ENCODE measurements around the gene ASB4.

- TF ChIP-seq POLR2AphosphoS5 (IDR thresholded peaks at IDR 0.05; ENCODE audit: low read depth), result no peak
- TF ChIP-seq, protein P1, sequence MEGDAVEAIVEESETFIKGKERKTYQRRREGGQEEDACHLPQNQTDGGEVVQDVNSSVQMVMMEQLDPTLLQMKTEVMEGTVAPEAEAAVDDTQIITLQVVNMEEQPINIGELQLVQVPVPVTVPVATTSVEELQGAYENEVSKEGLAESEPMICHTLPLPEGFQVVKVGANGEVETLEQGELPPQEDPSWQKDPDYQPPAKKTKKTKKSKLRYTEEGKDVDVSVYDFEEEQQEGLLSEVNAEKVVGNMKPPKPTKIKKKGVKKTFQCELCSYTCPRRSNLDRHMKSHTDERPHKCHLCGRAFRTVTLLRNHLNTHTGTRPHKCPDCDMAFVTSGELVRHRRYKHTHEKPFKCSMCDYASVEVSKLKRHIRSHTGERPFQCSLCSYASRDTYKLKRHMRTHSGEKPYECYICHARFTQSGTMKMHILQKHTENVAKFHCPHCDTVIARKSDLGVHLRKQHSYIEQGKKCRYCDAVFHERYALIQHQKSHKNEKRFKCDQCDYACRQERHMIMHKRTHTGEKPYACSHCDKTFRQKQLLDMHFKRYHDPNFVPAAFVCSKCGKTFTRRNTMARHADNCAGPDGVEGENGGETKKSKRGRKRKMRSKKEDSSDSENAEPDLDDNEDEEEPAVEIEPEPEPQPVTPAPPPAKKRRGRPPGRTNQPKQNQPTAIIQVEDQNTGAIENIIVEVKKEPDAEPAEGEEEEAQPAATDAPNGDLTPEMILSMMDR (conservative IDR thresholded peaks at IDR 0.05; ENCODE audit: low read depth in 2 of 2), result no peak
- TF ChIP-seq EZH2phosphoT487 (IDR thresholded peaks at IDR 0.05; ENCODE audit: unreplicated experiment), result no peak
- TF ChIP-seq EZH2 (IDR thresholded peaks at IDR 0.05; ENCODE audit: low read depth, unreplicated experiment), result no peak
- TF ChIP-seq CREB1 (CRISPR knock-in tag; IDR thresholded peaks at IDR 0.05; ENCODE audit: low read depth), result no peak
- TF ChIP-seq ZNF114 (CRISPR knock-in tag; IDR thresholded peaks at IDR 0.05), result no peak
- TF ChIP-seq, protein P2, sequence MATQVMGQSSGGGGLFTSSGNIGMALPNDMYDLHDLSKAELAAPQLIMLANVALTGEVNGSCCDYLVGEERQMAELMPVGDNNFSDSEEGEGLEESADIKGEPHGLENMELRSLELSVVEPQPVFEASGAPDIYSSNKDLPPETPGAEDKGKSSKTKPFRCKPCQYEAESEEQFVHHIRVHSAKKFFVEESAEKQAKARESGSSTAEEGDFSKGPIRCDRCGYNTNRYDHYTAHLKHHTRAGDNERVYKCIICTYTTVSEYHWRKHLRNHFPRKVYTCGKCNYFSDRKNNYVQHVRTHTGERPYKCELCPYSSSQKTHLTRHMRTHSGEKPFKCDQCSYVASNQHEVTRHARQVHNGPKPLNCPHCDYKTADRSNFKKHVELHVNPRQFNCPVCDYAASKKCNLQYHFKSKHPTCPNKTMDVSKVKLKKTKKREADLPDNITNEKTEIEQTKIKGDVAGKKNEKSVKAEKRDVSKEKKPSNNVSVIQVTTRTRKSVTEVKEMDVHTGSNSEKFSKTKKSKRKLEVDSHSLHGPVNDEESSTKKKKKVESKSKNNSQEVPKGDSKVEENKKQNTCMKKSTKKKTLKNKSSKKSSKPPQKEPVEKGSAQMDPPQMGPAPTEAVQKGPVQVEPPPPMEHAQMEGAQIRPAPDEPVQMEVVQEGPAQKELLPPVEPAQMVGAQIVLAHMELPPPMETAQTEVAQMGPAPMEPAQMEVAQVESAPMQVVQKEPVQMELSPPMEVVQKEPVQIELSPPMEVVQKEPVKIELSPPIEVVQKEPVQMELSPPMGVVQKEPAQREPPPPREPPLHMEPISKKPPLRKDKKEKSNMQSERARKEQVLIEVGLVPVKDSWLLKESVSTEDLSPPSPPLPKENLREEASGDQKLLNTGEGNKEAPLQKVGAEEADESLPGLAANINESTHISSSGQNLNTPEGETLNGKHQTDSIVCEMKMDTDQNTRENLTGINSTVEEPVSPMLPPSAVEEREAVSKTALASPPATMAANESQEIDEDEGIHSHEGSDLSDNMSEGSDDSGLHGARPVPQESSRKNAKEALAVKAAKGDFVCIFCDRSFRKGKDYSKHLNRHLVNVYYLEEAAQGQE (IDR thresholded peaks at IDR 0.05; ENCODE audit: unreplicated experiment), result no peak
- TF ChIP-seq ETS1 (IDR thresholded peaks at IDR 0.05), result no peak
- TF ChIP-seq STAT1 (IDR thresholded peaks at IDR 0.05; ENCODE audit: unreplicated experiment), result no peak
- no peak for TF ChIP-seq NANOG (IDR thresholded peaks at IDR 0.05; ENCODE audit: borderline replicate concordance)
- TF ChIP-seq ZNF331 (CRISPR knock-in tag; IDR thresholded peaks at IDR 0.05; ENCODE audit: low read depth), result no peak
- TF ChIP-seq ZNF462 (CRISPR knock-in tag; IDR thresholded peaks at IDR 0.05), result no peak
- TF ChIP-seq JUNB (IDR thresholded peaks at IDR 0.05; ENCODE audit: unreplicated experiment), result no peak
These were observed 60.9 kb downstream of the ASB4 start for GRCh38 chr7:95546647-95547046.

Measured in GM23338 (cell line).